ENCODE measurements around the gene NHERF1.

The NHERF1 gene

DNA sequence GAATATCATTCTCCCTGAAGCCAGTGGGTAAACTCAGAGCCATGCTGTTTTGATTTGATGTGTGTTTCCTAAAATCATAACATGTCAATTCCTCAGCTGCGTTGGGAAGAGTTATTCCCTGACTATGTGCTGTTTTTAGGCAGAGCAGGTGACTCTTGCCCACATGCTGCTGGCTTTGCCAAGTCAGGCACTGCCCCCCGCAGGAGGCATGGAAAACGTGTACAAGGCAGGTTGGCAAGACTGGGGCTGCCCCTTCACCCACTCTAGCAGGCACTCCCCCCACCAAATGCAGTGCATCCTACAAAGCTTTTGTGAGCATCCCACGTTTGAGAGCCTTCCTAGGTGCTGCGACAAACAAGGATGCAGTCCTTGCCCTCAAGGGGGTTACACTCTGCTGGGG, 66.0 kb downstream of the NHERF1 start:
- Histone ChIP-seq H2AFZ (ENCODE audit: low read depth, low read length, severe bottlenecking) (no peak overlapping the region), H3K9me2 (replicated peaks; ENCODE audit: insufficient read depth, low read length) (no peaks in the 10 kb centered on the region), H3K36me3 (ENCODE audit: low read length) (no peaks in the 10 kb centered on the region), H3K9me3 (ENCODE audit: insufficient read depth, low read length) (no peaks in the 10 kb centered on the region), H3K9ac (ENCODE audit: low read length) (no peak overlapping the region), H3K4me3 (ENCODE audit: insufficient read depth, low read length, poor library complexity, severe bottlenecking) (no peak overlapping the region), H3F3A (ENCODE audit: insufficient read depth) (no peaks in the 10 kb centered on the region), H4K20me1 (ENCODE audit: low read depth, low read length) (no peaks in the 10 kb centered on the region), H3K27me3 (ENCODE audit: low read length) (no peaks in the 10 kb centered on the region), H3K27ac (ENCODE audit: low read depth, low read length) (no peak overlapping the region), H3K79me2 (ENCODE audit: insufficient read depth, low read length) (no peaks in the 10 kb centered on the region), H3K4me2 (ENCODE audit: low read depth, low read length, poor library complexity, severe bottlenecking) (no peak overlapping the region)
- TF ChIP-seq, protein P1, sequence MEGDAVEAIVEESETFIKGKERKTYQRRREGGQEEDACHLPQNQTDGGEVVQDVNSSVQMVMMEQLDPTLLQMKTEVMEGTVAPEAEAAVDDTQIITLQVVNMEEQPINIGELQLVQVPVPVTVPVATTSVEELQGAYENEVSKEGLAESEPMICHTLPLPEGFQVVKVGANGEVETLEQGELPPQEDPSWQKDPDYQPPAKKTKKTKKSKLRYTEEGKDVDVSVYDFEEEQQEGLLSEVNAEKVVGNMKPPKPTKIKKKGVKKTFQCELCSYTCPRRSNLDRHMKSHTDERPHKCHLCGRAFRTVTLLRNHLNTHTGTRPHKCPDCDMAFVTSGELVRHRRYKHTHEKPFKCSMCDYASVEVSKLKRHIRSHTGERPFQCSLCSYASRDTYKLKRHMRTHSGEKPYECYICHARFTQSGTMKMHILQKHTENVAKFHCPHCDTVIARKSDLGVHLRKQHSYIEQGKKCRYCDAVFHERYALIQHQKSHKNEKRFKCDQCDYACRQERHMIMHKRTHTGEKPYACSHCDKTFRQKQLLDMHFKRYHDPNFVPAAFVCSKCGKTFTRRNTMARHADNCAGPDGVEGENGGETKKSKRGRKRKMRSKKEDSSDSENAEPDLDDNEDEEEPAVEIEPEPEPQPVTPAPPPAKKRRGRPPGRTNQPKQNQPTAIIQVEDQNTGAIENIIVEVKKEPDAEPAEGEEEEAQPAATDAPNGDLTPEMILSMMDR (IDR thresholded peaks at IDR 0.05; ENCODE audit: insufficient read depth, low read length, poor library complexity, severe bottlenecking) = no peak
- no peak for TF ChIP-seq EZH2phosphoT487 (conservative IDR thresholded peaks at IDR 0.05; ENCODE audit: low read length)

DNA sequence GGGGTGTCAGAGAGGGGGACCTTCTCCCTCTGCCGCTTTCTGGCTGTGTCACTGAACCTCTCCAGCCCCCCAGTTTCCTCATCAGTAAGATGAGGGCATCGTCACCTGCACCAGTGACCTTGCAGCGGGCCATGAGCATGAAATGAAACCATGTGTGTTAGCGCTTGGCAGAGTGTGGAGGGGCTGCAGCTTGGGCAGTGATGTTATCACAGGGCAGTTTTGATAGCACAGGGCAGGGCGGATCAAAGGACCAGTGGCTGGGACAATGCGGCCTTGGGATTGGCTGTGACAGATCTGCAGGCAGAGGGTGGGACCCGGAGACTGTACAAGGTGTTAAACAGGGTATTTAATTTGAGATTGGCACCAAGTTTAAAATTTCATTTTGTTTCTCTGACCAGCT, 66.6 kb downstream of the NHERF1 start:
- H3K9ac ChIP-seq (ENCODE audit: low read length) = no peak overlapping the region
- no peaks in the 10 kb centered on the region for H3K9me2 ChIP-seq (replicated peaks; ENCODE audit: insufficient read depth, low read length)
- H3K27ac ChIP-seq (ENCODE audit: low read depth, low read length) = no peak overlapping the region
- no peaks in the 10 kb centered on the region for H3K27me3 ChIP-seq (ENCODE audit: low read length)
- H3K4me3 ChIP-seq (ENCODE audit: insufficient read depth, low read length, poor library complexity, severe bottlenecking) = no peak overlapping the region
- no peaks in the 10 kb centered on the region for H3K36me3 ChIP-seq (ENCODE audit: low read length)
- H3K79me2 ChIP-seq (ENCODE audit: insufficient read depth, low read length) = no peaks in the 10 kb centered on the region
- H3K4me2 ChIP-seq (ENCODE audit: low read depth, low read length, poor library complexity, severe bottlenecking) = no peak overlapping the region
- H2AFZ ChIP-seq (ENCODE audit: low read depth, low read length, severe bottlenecking) = no peak overlapping the region
- no peak for TF ChIP-seq EZH2phosphoT487 (conservative IDR thresholded peaks at IDR 0.05; ENCODE audit: low read length)
- TF ChIP-seq, protein P1 (IDR thresholded peaks at IDR 0.05; ENCODE audit: insufficient read depth, low read length, poor library complexity, severe bottlenecking) = no peak
- no peaks in the 10 kb centered on the region for H4K20me1 ChIP-seq (ENCODE audit: low read depth, low read length)
- no peaks in the 10 kb centered on the region for H3F3A ChIP-seq (ENCODE audit: insufficient read depth)
- H3K9me3 ChIP-seq (ENCODE audit: insufficient read depth, low read length) = no peaks in the 10 kb centered on the region

DNA sequence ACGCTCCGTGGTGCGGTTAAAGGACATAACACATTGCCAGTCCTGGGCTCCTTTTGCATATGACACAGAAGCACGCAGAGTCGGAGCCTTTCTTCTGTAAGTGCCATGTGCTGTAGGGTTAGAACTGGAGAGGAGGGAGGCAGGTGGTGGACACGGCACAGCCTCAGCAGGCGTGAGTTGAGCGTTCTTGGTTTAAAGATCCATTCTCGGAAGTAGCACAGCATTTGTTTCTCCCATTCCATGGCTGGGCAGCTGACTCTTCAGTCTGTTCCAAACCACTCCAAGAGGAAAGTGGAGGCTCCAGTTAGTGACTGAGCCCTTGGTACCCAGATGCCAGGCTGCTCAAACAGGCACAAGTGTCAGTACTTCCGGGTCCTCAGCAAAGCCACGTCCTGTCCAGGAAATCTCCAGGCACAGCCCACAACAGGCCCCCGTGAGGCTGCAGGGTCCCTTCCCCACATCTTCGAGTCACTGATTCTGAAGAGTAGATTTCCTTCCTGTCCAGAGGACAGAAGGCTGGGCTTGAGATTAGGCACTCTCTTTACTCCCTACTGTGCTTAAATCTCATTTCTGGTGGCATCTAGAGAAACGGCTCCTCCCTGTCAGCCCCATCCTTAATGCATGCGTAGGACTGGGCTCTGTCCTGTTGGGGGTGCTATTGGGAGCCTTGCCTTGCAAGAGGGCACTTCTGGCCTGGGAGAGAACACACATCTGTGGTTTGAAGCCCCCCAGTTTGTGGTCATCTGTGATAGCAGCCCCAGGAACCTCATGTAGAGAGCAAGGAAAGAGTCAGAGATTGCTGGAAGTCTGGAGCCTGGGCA, 67.3 kb downstream of the NHERF1 start:
- Histone ChIP-seq H3K27me3 (ENCODE audit: low read length) (no peaks in the 10 kb centered on the region), H3F3A (ENCODE audit: insufficient read depth) (no peaks in the 10 kb centered on the region), H3K27ac (ENCODE audit: low read depth, low read length) (no peak overlapping the region), H3K9me2 (replicated peaks; ENCODE audit: insufficient read depth, low read length) (no peaks in the 10 kb centered on the region), H3K9ac (ENCODE audit: low read length) (no peak overlapping the region), H3K36me3 (ENCODE audit: low read length) (no peaks in the 10 kb centered on the region), H3K79me2 (ENCODE audit: insufficient read depth, low read length) (no peaks in the 10 kb centered on the region), H2AFZ (ENCODE audit: low read depth, low read length, severe bottlenecking) (no peak overlapping the region), H4K20me1 (ENCODE audit: low read depth, low read length) (no peaks in the 10 kb centered on the region), H3K4me3 (ENCODE audit: insufficient read depth, low read length, poor library complexity, severe bottlenecking) (no peak overlapping the region), H3K9me3 (ENCODE audit: insufficient read depth, low read length) (no peaks in the 10 kb centered on the region), H3K4me2 (ENCODE audit: low read depth, low read length, poor library complexity, severe bottlenecking) (no peak overlapping the region)
- TF ChIP-seq EZH2phosphoT487 (conservative IDR thresholded peaks at IDR 0.05; ENCODE audit: low read length) = no peak
- TF ChIP-seq, protein P1 (IDR thresholded peaks at IDR 0.05; ENCODE audit: insufficient read depth, low read length, poor library complexity, severe bottlenecking) = no peak
